Activated CD8-positive, alpha-beta T cell treated with anti-CD3 and anti-CD28 coated beads, Interleukin-2, amount 10 ng/mL, durations not matched to agents 7 days and 5 days (primary cell): ENCODE data around the gene KCNF1. TPM values are rescaled to one million over a fixed set of nuclear protein-coding genes. Genes with fewer than 3 reads are reported as not detected.

Experiments
- ATAC-seq: fragments of 150-1000 bp; cut with Tn5 transposase; one replicate; pipeline ENCODE4 v1.10.0; 2021; ENCODE audit warnings: moderate library complexity
- CTCF ChIA-PET: fragments of 350-600 bp; sonication (Branson Sonifier 250); formaldehyde crosslinking; loops from one replicate; lab custom pipeline; 2021; ENCODE audit warnings: antibody characterized with exemption; lab: Charles Lee
- POLR2A ChIA-PET: fragments of 350-600 bp; sonication (Branson Sonifier 250); formaldehyde crosslinking; loops from one replicate; lab custom pipeline; 2021; ENCODE audit warnings: antibody characterized with exemption; lab: Charles Lee
- DNase-seq: peaks from one replicate; pipeline ENCODE4 v3.0.0-alpha.2; 2020
- H3K27ac Mint-ChIP-seq: one replicate; pipeline ENCODE4 v1.8.0; 2021; ENCODE audit warnings: mild to moderate bottlenecking, mixed read lengths
- H3K27me3 Mint-ChIP-seq: one replicate; pipeline ENCODE4 v1.8.0; 2021; ENCODE audit warnings: low read depth, mixed read lengths
- H3K36me3 Mint-ChIP-seq: one replicate; pipeline ENCODE4 v1.8.0; 2021; ENCODE audit warnings: low read depth, mixed read lengths
- H3K4me1 Mint-ChIP-seq: one replicate; pipeline ENCODE4 v1.8.0; 2021; ENCODE audit warnings: low read depth, mixed read lengths
- H3K4me3 Mint-ChIP-seq: one replicate; pipeline ENCODE4 v1.8.0; 2021; ENCODE audit warnings: mild to moderate bottlenecking, mixed read lengths
- H3K9me3 Mint-ChIP-seq: one replicate; pipeline ENCODE4 v1.8.0; 2022; ENCODE audit warnings: mixed read lengths; ENCODE audit not compliant: insufficient read depth
- total RNA-seq, 2 experiments: library from RNA; stranded (reverse); gene quantifications; one replicate each; pipeline ENCODE4 v1.2.3, GENCODE V29; 2021

The KCNF1 gene
- total RNA-seq, 2 experiments from 2014 or later = not detected

DNA sequence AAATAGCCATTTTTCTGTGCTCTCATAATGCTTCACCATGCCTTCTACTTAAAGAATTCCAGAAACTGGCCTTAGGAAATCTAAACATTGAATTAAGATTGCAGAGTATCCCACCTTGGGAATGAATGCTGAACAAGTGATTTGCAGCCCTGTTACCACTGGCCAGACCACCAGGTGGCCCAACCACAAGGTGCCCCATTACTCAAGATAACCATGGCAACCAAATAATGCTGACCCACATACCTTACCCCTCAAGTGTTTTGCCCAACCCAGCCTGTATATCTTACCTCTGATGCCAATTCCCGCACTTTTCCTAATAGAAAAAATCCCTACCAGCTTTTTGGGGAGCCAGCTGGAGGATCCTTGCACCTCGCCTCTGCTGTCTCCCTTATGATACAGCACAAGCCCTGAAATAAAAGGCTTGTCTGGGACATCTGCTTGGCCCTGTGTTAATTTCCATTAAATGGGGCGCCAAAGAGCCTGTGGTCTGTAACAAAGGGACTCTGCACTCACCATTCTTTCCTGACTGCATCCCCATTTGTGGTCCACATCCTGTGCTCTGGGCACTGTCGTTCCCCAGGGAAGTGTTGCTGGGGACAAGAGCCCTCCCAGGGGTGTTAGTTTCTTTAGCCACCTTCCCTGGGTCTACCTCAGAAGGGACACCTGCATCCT is 17.3 kb upstream of the KCNF1 start:
- no peaks in the 10 kb centered on the region for H3K36me3 Mint-ChIP-seq
- no peak overlapping the region for H3K4me3 Mint-ChIP-seq
- CTCF ChIA-PET = no interaction called here
- no peaks in the 10 kb centered on the region for H3K9me3 Mint-ChIP-seq
- POLR2A ChIA-PET = no interaction called here
- ATAC-seq (no peak), DNase-seq (no peak)
- peaks cover 20% of the 10 kb centered on the region for H3K27me3 Mint-ChIP-seq
- H3K27ac Mint-ChIP-seq = no peak overlapping the region
- no peaks in the 10 kb centered on the region for H3K4me1 Mint-ChIP-seq

DNA sequence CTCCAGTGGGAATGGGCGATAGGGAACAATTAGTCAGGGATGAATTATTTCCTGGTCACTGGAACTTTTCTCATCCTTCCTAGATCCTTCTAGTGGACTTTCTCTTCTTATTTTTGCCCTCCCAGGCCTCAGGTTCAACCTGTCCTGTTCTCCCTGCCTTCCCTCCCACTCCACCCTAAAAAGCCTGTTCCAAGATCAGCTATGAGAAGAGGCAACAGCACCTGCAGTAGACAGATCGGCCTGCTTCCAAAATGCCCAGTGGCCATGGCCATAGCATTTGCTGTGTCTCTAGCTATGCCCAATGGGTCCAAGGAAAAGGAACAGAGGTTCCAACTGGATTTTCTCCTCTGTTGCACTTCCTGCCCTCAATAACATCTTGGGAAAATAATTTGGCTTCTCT is 16.5 kb upstream of the KCNF1 start:
- ChIA-PET CTCF (no interaction called here), POLR2A (no interaction called here)
- no peaks in the 10 kb centered on the region for H3K4me1 Mint-ChIP-seq
- H3K9me3 Mint-ChIP-seq = no peaks in the 10 kb centered on the region
- no peak overlapping the region for H3K4me3 Mint-ChIP-seq
- H3K27ac Mint-ChIP-seq = no peak overlapping the region
- H3K36me3 Mint-ChIP-seq = no peaks in the 10 kb centered on the region
- DNase-seq = no peak
- H3K27me3 Mint-ChIP-seq = peaks cover 20% of the 10 kb centered on the region
- ATAC-seq = no peak

DNA sequence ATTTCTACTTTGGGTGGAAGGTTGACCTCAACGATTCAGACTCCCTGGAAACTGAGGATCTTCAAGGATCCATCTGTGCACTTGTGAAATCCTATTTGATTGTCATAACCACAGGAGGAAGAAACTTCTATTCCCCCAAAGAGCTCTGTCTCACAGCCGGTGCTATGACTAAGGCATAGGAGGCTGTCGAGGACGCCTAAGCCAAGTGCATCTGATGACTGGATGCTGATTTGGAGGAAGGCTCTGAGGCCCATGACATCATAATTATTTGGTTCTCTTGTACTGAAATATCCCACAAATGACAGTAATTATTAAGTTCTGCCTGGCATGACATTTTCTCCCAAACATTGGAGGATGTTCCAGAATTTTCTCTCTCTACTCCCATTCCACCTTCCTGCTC is 13.8 kb upstream of the KCNF1 start:
- DNase-seq = no peak
- no peaks in the 10 kb centered on the region for H3K36me3 Mint-ChIP-seq

DNA sequence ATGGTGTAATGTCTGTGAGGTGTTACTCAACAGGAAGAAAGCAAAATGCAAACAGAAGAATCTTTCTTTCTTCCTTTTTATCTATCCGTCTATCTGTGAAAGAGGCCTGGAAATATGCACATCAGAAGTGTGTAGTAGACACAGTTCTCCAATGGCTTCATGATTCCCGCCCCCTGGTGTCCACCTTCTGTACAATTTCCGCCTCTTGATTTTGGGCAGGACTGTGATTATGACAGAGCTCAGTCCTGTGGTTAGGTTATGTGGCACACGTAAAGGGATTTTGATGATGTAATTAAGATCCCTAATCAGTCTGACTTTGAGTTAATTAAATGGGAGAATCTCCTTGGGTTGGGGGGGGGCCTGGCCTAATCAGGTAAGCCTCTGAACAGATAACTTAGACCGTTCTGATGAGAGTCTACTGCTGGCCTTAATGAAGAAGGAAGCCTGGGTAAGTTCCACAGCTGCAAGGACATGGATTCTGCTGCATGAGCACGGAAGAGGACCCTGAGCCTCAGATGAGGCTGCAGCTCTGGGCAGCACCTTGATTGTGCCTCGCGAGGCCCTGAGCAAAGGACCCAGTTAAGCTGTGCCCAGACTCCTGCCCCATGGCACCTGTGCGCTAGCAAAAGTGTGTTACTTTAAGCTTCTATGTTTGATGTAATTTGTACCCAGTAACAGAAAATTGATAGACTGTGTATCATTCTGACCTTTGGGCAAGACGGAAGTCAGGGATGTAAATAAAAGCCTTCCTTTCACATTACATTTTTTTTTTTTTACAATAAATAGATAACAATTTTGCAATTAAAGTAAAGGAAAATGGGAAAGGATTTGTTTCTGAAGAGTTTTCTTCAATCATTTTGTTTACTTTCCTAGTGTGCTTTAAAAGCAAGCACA is 11.3 kb upstream of the KCNF1 start:
- Mint-ChIP-seq H3K27me3 (peaks cover 10% of the 10 kb centered on the region), H3K9me3 (no peaks in the 10 kb centered on the region), H3K36me3 (no peaks in the 10 kb centered on the region), H3K4me3 (no peak overlapping the region), H3K27ac (no peak overlapping the region), H3K4me1 (no peaks in the 10 kb centered on the region)
- ATAC-seq = no peak
- ChIA-PET POLR2A (interaction anchor here (0.7 kb wide), 1 partner anchor 455 kb away, joined by 4 read pairs; no protein-coding TSS in a partner anchor), CTCF (interaction anchor here (1.2 to 2.9 kb wide), 2 partner anchors 58 to 68 kb away, joined by 4 to 14 read pairs; no protein-coding TSS in a partner anchor)
- no peak for DNase-seq

More for the DNA sequence above, 13.8 kb upstream of the KCNF1 start:
- H3K9me3 Mint-ChIP-seq = no peaks in the 10 kb centered on the region
- no peak overlapping the region for H3K27ac Mint-ChIP-seq
- no peak overlapping the region for H3K4me3 Mint-ChIP-seq
- ChIA-PET CTCF (interaction anchor here (1.0 kb wide), 1 partner anchor 66 kb away, joined by 4 read pairs; no protein-coding TSS in a partner anchor), POLR2A (no interaction called here)
- no peaks in the 10 kb centered on the region for H3K4me1 Mint-ChIP-seq
- no peak for ATAC-seq
- H3K27me3 Mint-ChIP-seq = peaks cover 12% of the 10 kb centered on the region

- no peak for DNase-seq
- H3K36me3 Mint-ChIP-seq = no peaks in the 10 kb centered on the region
- no peaks in the 10 kb centered on the region for H3K4me1 Mint-ChIP-seq
- H3K4me3 Mint-ChIP-seq = no peak overlapping the region
- no peak for ATAC-seq
- ChIA-PET POLR2A (no interaction called here), CTCF (interaction anchor here (2.9 kb wide), 1 partner anchor 68 kb away, joined by 14 read pairs; no protein-coding TSS in a partner anchor)
- peaks cover 10% of the 10 kb centered on the region for H3K27me3 Mint-ChIP-seq
- H3K27ac Mint-ChIP-seq = no peak overlapping the region
- no peaks in the 10 kb centered on the region for H3K9me3 Mint-ChIP-seq
Measured at GRCh38 chr2:10901160-10901939, 10.4 kb upstream of the KCNF1 start.

DNA sequence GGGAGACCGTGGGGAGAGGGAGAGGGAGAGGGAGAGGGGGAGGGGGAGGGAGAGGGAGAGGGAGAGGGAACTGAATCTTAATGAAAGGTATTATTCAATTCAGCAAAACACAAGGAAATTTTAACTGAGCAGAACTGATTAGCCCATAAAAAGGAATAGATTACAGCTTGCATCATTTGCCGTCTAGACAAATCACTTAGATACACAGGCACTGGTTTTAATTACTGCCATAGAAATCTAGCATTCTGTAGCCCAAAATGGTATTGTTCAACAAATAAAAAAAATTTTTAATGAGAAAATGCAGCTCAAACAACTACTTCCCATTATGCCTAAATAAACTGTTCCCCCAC is 7.9 kb upstream of the KCNF1 start:
- no peak overlapping the region for H3K27ac Mint-ChIP-seq
- ChIA-PET POLR2A (interaction anchor here (0.6 kb wide), 1 partner anchor 33 kb away, joined by 3 read pairs; no protein-coding TSS in a partner anchor), CTCF (no interaction called here)
- H3K9me3 Mint-ChIP-seq = no peaks in the 10 kb centered on the region
- ATAC-seq (no peak), DNase-seq (no peak)
- no peaks in the 10 kb centered on the region for H3K36me3 Mint-ChIP-seq
- H3K4me3 Mint-ChIP-seq = no peak overlapping the region
- no peaks in the 10 kb centered on the region for H3K27me3 Mint-ChIP-seq
- no peaks in the 10 kb centered on the region for H3K4me1 Mint-ChIP-seq

- ChIA-PET CTCF (no interaction called here), POLR2A (interaction anchor here (0.6 kb wide), 1 partner anchor 33 kb away, joined by 3 read pairs; no protein-coding TSS in a partner anchor)
- Mint-ChIP-seq H3K4me1 (no peaks in the 10 kb centered on the region), H3K4me3 (no peak overlapping the region), H3K9me3 (no peaks in the 10 kb centered on the region), H3K27me3 (peaks cover 5% of the 10 kb centered on the region), H3K36me3 (no peaks in the 10 kb centered on the region), H3K27ac (no peak overlapping the region)
- DNase-seq = no peak
- ATAC-seq = no peak
Measured at GRCh38 chr2:10904455-10904854, 7.3 kb upstream of the KCNF1 start.

- no peak for ATAC-seq
- peaks cover 8% of the 10 kb centered on the region for H3K27me3 Mint-ChIP-seq
- no peaks in the 10 kb centered on the region for H3K9me3 Mint-ChIP-seq
- H3K4me1 Mint-ChIP-seq = no peaks in the 10 kb centered on the region
- DNase-seq = no peak
- no peaks in the 10 kb centered on the region for H3K36me3 Mint-ChIP-seq
- CTCF ChIA-PET = no interaction called here
- POLR2A ChIA-PET = no interaction called here
- no peak overlapping the region for H3K4me3 Mint-ChIP-seq
- H3K27ac Mint-ChIP-seq = no peak overlapping the region
Measured at GRCh38 chr2:10905006-10905861, 6.5 kb upstream of the KCNF1 start.

- Mint-ChIP-seq H3K4me3 (no peak overlapping the region), H3K27me3 (peaks cover 12% of the 10 kb centered on the region), H3K27ac (no peak overlapping the region), H3K9me3 (no peaks in the 10 kb centered on the region), H3K4me1 (no peaks in the 10 kb centered on the region), H3K36me3 (no peaks in the 10 kb centered on the region)
- ATAC-seq (no peak), DNase-seq (no peak)
- ChIA-PET CTCF (no interaction called here), POLR2A (no interaction called here)
Measured at GRCh38 chr2:10905862-10906143, 5.9 kb upstream of the KCNF1 start.

DNA sequence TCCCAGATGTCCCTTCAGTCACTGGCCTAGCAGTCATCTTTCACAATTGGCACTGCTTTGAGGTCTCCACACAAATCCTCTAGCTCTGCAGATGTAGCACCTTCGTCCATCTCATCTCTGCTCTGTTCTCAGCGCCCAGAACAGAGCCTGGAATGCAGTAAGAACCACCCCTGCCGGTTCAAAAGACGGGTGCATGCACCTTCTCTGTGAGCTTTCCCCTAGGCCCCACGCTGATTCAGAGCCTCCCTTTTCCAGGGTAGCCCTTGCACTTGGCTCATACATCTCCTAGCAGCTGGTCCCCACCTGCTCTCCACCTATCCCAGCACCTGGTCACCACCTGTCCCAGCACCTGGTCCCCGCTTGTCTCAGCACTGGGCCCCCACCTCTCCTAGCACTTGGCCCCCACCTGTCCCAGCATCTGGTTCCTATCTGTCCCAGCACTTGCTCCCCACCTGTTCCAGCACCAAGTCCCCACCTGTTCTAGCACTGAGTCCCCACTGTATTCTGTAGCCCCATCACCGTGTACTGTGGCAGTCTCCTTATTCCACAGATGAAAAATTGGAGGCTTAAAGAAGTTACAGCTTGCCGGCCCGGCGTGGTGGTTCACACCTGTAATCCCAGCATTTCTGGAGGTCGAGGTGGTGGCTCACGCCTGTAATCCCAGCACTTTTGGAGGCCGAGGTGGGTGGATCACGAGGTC is 4.7 kb upstream of the KCNF1 start:
- H3K27ac Mint-ChIP-seq = no peak overlapping the region
- no peaks in the 10 kb centered on the region for H3K9me3 Mint-ChIP-seq
- H3K4me3 Mint-ChIP-seq = no peak overlapping the region
- no peak for DNase-seq
- ATAC-seq = no peak
- CTCF ChIA-PET = no interaction called here
- no peaks in the 10 kb centered on the region for H3K4me1 Mint-ChIP-seq
- POLR2A ChIA-PET = no interaction called here
- peaks cover 19% of the 10 kb centered on the region for H3K27me3 Mint-ChIP-seq
- H3K36me3 Mint-ChIP-seq = no peaks in the 10 kb centered on the region

DNA sequence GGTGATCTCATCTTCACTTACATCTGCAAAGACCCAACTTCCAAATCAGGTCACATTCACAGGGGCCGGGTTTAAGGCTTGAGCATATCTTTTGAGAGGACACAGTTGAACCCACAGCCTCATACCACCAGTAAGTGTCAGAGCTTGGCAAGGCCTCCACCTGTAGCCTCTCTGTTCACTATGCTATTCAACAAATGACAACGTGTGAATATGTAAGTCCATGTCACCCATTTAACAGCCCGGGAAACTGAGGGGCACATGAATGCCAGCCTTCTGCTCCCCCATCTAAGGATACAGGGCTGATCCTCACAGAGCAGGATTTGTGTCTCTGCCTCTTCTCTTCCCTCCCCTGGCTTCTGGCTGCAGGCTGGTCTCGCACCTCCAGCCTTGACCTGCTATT is 3.5 kb upstream of the KCNF1 start:
- Mint-ChIP-seq H3K9me3 (no peaks in the 10 kb centered on the region), H3K27me3 (peaks cover 27% of the 10 kb centered on the region), H3K27ac (no peak overlapping the region), H3K36me3 (no peaks in the 10 kb centered on the region), H3K4me1 (no peaks in the 10 kb centered on the region), H3K4me3 (no peak overlapping the region)
- POLR2A ChIA-PET = interaction anchor here (0.6 kb wide), 1 partner anchor 398 kb away, joined by 3 read pairs; no protein-coding TSS in a partner anchor
- CTCF ChIA-PET = no interaction called here
- DNase-seq (no peak), ATAC-seq (no peak)
